BLaER1 (cell line): ENCODE results near the gene RIGI.
A peak's percentile ranks its signal among the peaks of the same experiment; 100 is the strongest.
"Not testable (repeated sequence)": the region's sequence is repeated elsewhere in the genome, so short reads cannot be mapped to it uniquely, and the experiment has no call there.

Experiments
- H3K27ac ChIP-seq: shearing (Covaris generic); formaldehyde crosslinking; 2 replicates; pipeline ENCODE4 v1.8.1; 2022
- H3K27me3 ChIP-seq: shearing (Covaris generic); formaldehyde crosslinking; 2 replicates; pipeline ENCODE4 v1.8.1; 2022
- H3K36me3 ChIP-seq: shearing (Covaris generic); formaldehyde crosslinking; 2 replicates; pipeline ENCODE4 v1.8.1; 2022
- H3K4me1 ChIP-seq: shearing (Covaris generic); formaldehyde crosslinking; 2 replicates; pipeline ENCODE4 v1.8.1; 2022
- H3K4me2 ChIP-seq: shearing (Covaris generic); formaldehyde crosslinking; 2 replicates; pipeline ENCODE4 v1.8.1; 2022
- H3K4me3 ChIP-seq: shearing (Covaris generic); formaldehyde crosslinking; 2 replicates; pipeline ENCODE4 v1.8.1; 2022
- H3K9ac ChIP-seq: shearing (Covaris generic); formaldehyde crosslinking; 2 replicates; pipeline ENCODE4 v1.8.1; 2022
- H3K9me3 ChIP-seq: shearing (Covaris generic); formaldehyde crosslinking; 2 replicates; pipeline ENCODE4 v1.8.1; 2022
- H4K20me1 ChIP-seq: shearing (Covaris generic); formaldehyde crosslinking; 2 replicates; pipeline ENCODE4 v1.8.1; 2022
- Cebpa-rat ChIP-seq: shearing (Covaris generic); IDR thresholded peaks from 2 replicates; pipeline ENCODE4 v1.8.1; 2022

The RIGI gene

GRCh38 chr9:32533816-32534215 lies 7.8 kb upstream of the RIGI start:
- Histone ChIP-seq H3K27ac (no peak overlapping the region), H3K9ac (no peak overlapping the region), H3K9me3 (0 out of 2 replicates have a peak, but pooled peaks cover 6% of the 10 kb centered on the region), H3K4me2 (no peak overlapping the region), H3K36me3 (peaks cover 19% of the 10 kb centered on the region), H4K20me1 (0 out of 2 replicates have a peak, but pooled peaks cover 10% of the 10 kb centered on the region), H3K4me1 (no peaks in the 10 kb centered on the region), H3K27me3 (no peaks in the 10 kb centered on the region), H3K4me3 (no peak overlapping the region)
- TF ChIP-seq Cebpa-rat, result no peak

GRCh38 chr9:32533336-32533735 lies 7.3 kb upstream of the RIGI start:
- no peaks in the 10 kb centered on the region for H3K27me3 ChIP-seq
- no peak overlapping the region for H3K4me2 ChIP-seq
- 0 out of 2 replicates have a peak, but pooled peaks cover 6% of the 10 kb centered on the region for H3K9me3 ChIP-seq
- no peak overlapping the region for H3K27ac ChIP-seq
- no peak for TF ChIP-seq Cebpa-rat
- H3K9ac ChIP-seq, result no peak overlapping the region
- H4K20me1 ChIP-seq, result 0 out of 2 replicates have a peak, but pooled peaks cover 5% of the 10 kb centered on the region
- no peak overlapping the region for H3K4me3 ChIP-seq
- peaks cover 18% of the 10 kb centered on the region for H3K36me3 ChIP-seq
- no peaks in the 10 kb centered on the region for H3K4me1 ChIP-seq

GRCh38 chr9:32526707-32527048 lies 682 bp upstream of the RIGI start:
- Histone ChIP-seq H4K20me1 (no peaks in the 10 kb centered on the region), H3K4me1 (peaks cover 33% of the 10 kb centered on the region), H3K4me3 (peak overlapping the region; percentile 75), H3K27me3 (no peaks in the 10 kb centered on the region), H3K36me3 (peaks cover 15% of the 10 kb centered on the region), H3K4me2 (peak overlapping the region; percentile 66), H3K27ac (peak overlapping the region; percentile 71; the same call in 1 of the 2 replicates), H3K9ac (peak overlapping the region; percentile 79), H3K9me3 (peaks cover 18% of the 10 kb centered on the region)
- no peak for TF ChIP-seq Cebpa-rat

GRCh38 chr9:32525709-32526030 lies 326 bp downstream of the RIGI start:
- H3K9me3 ChIP-seq, result peaks cover 20% of the 10 kb centered on the region
- H4K20me1 ChIP-seq, result no peaks in the 10 kb centered on the region
- peak overlapping the region; percentile 71 for H3K27ac ChIP-seq
- peaks cover 10% of the 10 kb centered on the region for H3K36me3 ChIP-seq
- H3K27me3 ChIP-seq, result no peaks in the 10 kb centered on the region
- H3K4me2 ChIP-seq, result peak overlapping the region; percentile 97
- peaks cover 33% of the 10 kb centered on the region for H3K4me1 ChIP-seq
- H3K9ac ChIP-seq, result peak overlapping the region; percentile 79
- peak overlapping the region; percentile 75 for H3K4me3 ChIP-seq
- TF ChIP-seq Cebpa-rat, result no peak

GRCh38 chr9:32524892-32525708 lies 896 bp downstream of the RIGI start:
- peaks cover 16% of the 10 kb centered on the region for H3K36me3 ChIP-seq
- peaks cover 33% of the 10 kb centered on the region for H3K4me1 ChIP-seq
- peak overlapping the region; percentile 75 for H3K4me3 ChIP-seq
- no peaks in the 10 kb centered on the region for H3K27me3 ChIP-seq
- peaks cover 26% of the 10 kb centered on the region for H3K9me3 ChIP-seq
- H3K4me2 ChIP-seq, result peak overlapping the region; percentile 97
- TF ChIP-seq Cebpa-rat, result no peak
- peak overlapping the region; percentile 79 for H3K9ac ChIP-seq
- no peaks in the 10 kb centered on the region for H4K20me1 ChIP-seq
- H3K27ac ChIP-seq, result peak overlapping the region; percentile 71

- Histone ChIP-seq H3K9ac (peak overlapping the region; percentile 79), H3K4me3 (peak overlapping the region; percentile 75), H3K9me3 (peaks cover 27% of the 10 kb centered on the region), H3K4me2 (peak overlapping the region; percentile 97), H3K36me3 (peaks cover 19% of the 10 kb centered on the region), H3K4me1 (peaks cover 33% of the 10 kb centered on the region)
- H3K27me3 ChIP-seq, H3K27ac ChIP-seq, H4K20me1 ChIP-seq: not testable (repeated sequence)
Observed at GRCh38 chr9:32524558-32524891, 1.5 kb downstream of the RIGI start.

- Histone ChIP-seq H4K20me1 (no peaks in the 10 kb centered on the region), H3K27me3 (no peaks in the 10 kb centered on the region), H3K4me3 (no peak overlapping the region), H3K9me3 (peaks cover 32% of the 10 kb centered on the region), H3K9ac (no peak overlapping the region), H3K27ac (no peak overlapping the region), H3K36me3 (peaks cover 21% of the 10 kb centered on the region), H3K4me2 (no peak overlapping the region), H3K4me1 (peaks cover 33% of the 10 kb centered on the region)
- TF ChIP-seq Cebpa-rat, result no peak
Observed at GRCh38 chr9:32523910-32524309, 2.1 kb downstream of the RIGI start.

- Histone ChIP-seq H3K27ac (no peak overlapping the region), H3K36me3 (peaks cover 41% of the 10 kb centered on the region), H3K4me3 (no peak overlapping the region), H3K27me3 (no peaks in the 10 kb centered on the region), H3K9me3 (peaks cover 83% of the 10 kb centered on the region), H4K20me1 (no peaks in the 10 kb centered on the region), H3K4me1 (peaks cover under 1% of the 10 kb centered on the region; the same call in 1 of the 2 replicates), H3K9ac (no peak overlapping the region), H3K4me2 (no peak overlapping the region)
- no peak for TF ChIP-seq Cebpa-rat
Observed at GRCh38 chr9:32518276-32518675, 7.7 kb downstream of the RIGI start.

GRCh38 chr9:32516241-32516640 lies 9.8 kb downstream of the RIGI start:
- H3K27me3 ChIP-seq, result no peaks in the 10 kb centered on the region
- TF ChIP-seq Cebpa-rat, result no peak
- H3K4me1 ChIP-seq, result no peaks in the 10 kb centered on the region
- no peak overlapping the region for H3K4me2 ChIP-seq
- H3K4me3 ChIP-seq, result no peak overlapping the region
- no peaks in the 10 kb centered on the region for H4K20me1 ChIP-seq
- peaks cover 70% of the 10 kb centered on the region for H3K9me3 ChIP-seq
- peaks cover 35% of the 10 kb centered on the region for H3K36me3 ChIP-seq
- no peak overlapping the region for H3K9ac ChIP-seq
- H3K27ac ChIP-seq, result no peak overlapping the region

- H3K27ac ChIP-seq, result no peak overlapping the region
- no peak overlapping the region for H3K4me2 ChIP-seq
- peaks cover 6% of the 10 kb centered on the region for H3K9me3 ChIP-seq
- no peaks in the 10 kb centered on the region for H3K4me1 ChIP-seq
- no peaks in the 10 kb centered on the region for H3K27me3 ChIP-seq
- TF ChIP-seq Cebpa-rat, result no peak
- H3K9ac ChIP-seq, result no peak overlapping the region
- H3K4me3 ChIP-seq, result no peak overlapping the region
- H3K36me3 ChIP-seq, result peaks cover 14% of the 10 kb centered on the region; the same call in 1 of the 2 replicates
- no peaks in the 10 kb centered on the region for H4K20me1 ChIP-seq
Observed at GRCh38 chr9:32508728-32509127, 17.3 kb downstream of the RIGI start.
